IMR-90 (cell line): ENCODE measurements around the gene SF3B2. TPM values are rescaled to one million over a fixed set of nuclear protein-coding genes. Genes with fewer than 3 reads are reported as not detected.

Experiments
- ATAC-seq: fragments of 200-7000 bp; cut with Tn5 transposase; 2 replicates; pipeline ENCODE4 v1.9.1; 2020; ENCODE audit warnings: low read depth, mild to moderate bottlenecking, moderate library complexity
- BruUV-seq: library from RNA; stranded (reverse); fragments of 400-500 nt; replicated peaks from 2 replicates; lab custom pipeline; 2021; lab: Mats Ljungman, UMichigan
- CTCF ChIA-PET: fragments of 300-600 bp; formaldehyde crosslinking; extraction: SDS; loops from one replicate; lab custom pipeline; 2021; ENCODE audit warnings: antibody characterized with exemption; lab: Yijun Ruan, JAX
- POLR2A ChIA-PET: fragments of 300-600 bp; sonication (Branson Sonifier 250); formaldehyde crosslinking; loops from one replicate; lab custom pipeline; 2022; ENCODE audit warnings: antibody characterized with exemption; ENCODE audit not compliant: unreplicated experiment; lab: Charles Lee
- DNase-seq: peaks from one replicate; pipeline ENCODE4 v3.0.0; 2013
- H2AFZ ChIP-seq: replicated peaks from 2 replicates; pipeline ENCODE3; 2013; ENCODE audit warnings: low read length, mild to moderate bottlenecking; ENCODE audit not compliant: poor library complexity
- H2AK5ac ChIP-seq: 2 replicates; pipeline ENCODE4 v1.6.1; 2013; ENCODE audit warnings: low read depth, low read length, inconsistent platforms
- H2AK9ac ChIP-seq: replicated peaks from 2 replicates; pipeline ENCODE3; 2013; ENCODE audit warnings: mild to moderate bottlenecking, low read depth, low read length, moderate library complexity; ENCODE audit not compliant: poor library complexity
- H2BK120ac ChIP-seq: 2 replicates; pipeline ENCODE4 v1.6.1; 2013; ENCODE audit warnings: low read depth, low read length, inconsistent platforms
- H2BK15ac ChIP-seq: 3 replicates; pipeline ENCODE4 v1.6.1; 2013; ENCODE audit warnings: low read depth, low read length, inconsistent platforms
- H2BK20ac ChIP-seq: 2 replicates; pipeline ENCODE4 v1.6.1; 2013; ENCODE audit warnings: low read depth, mild to moderate bottlenecking, inconsistent platforms, low read length, moderate library complexity
- H2BK5ac ChIP-seq: 2 replicates; pipeline ENCODE4 v1.6.1; 2013; ENCODE audit warnings: mild to moderate bottlenecking, low read depth, low read length, inconsistent platforms; ENCODE audit not compliant: poor library complexity, severe bottlenecking
- H3K14ac ChIP-seq: replicated peaks from 2 replicates; pipeline ENCODE4 v1.6.1; 2013; ENCODE audit warnings: low read depth, low read length, inconsistent platforms
- H3K18ac ChIP-seq: 2 replicates; pipeline ENCODE4 v1.6.1; 2013; ENCODE audit warnings: low read depth, low read length, control low read depth
- H3K23ac ChIP-seq: 2 replicates; pipeline ENCODE4 v1.6.1; 2013; ENCODE audit warnings: low read depth, low read length, inconsistent platforms
- H3K27ac ChIP-seq: 2 replicates; pipeline ENCODE4 v1.5.1; 2013; ENCODE audit warnings: mild to moderate bottlenecking, control low read depth, low read length; ENCODE audit not compliant: insufficient read depth
- H3K27me3 ChIP-seq: 2 replicates; pipeline ENCODE4 v1.6.1; 2013; ENCODE audit warnings: low read length; ENCODE audit not compliant: control insufficient read depth, insufficient read depth
- H3K36me3 ChIP-seq: 2 replicates; pipeline ENCODE4 v1.6.1; 2013; ENCODE audit warnings: low read length, mixed read lengths; ENCODE audit not compliant: control insufficient read depth, insufficient read depth
- H3K4ac ChIP-seq: 2 replicates; pipeline ENCODE4 v1.6.1; 2013; ENCODE audit warnings: low read depth, low read length, inconsistent platforms
- H3K4me1 ChIP-seq: 2 replicates; pipeline ENCODE4 v1.6.1; 2013; ENCODE audit warnings: low read length, mixed read lengths; ENCODE audit not compliant: control insufficient read depth, insufficient read depth
- H3K4me2 ChIP-seq: 2 replicates; pipeline ENCODE4 v1.6.1; 2013; ENCODE audit warnings: low read depth, mild to moderate bottlenecking, control low read depth, low read length, moderate library complexity
- H3K4me3 ChIP-seq: 2 replicates; pipeline ENCODE4 v1.5.1; 2013; ENCODE audit warnings: low read depth, mild to moderate bottlenecking, control low read depth, low read length, moderate library complexity; ENCODE audit not compliant: insufficient read depth
- H3K56ac ChIP-seq: 2 replicates; pipeline ENCODE4 v1.6.1; 2013; ENCODE audit warnings: low read length, inconsistent platforms; ENCODE audit not compliant: insufficient read depth; ENCODE audit errors: extremely low read depth
- H3K79me1 ChIP-seq, 2 experiments: 2 replicates each; pipeline ENCODE4 v1.6.1; 2013; ENCODE audit warnings: low read length in 2 of 2, inconsistent platforms in 1 of 2, low read depth in 1 of 2
- H3K9ac ChIP-seq: 2 replicates; pipeline ENCODE4 v1.6.1; 2013; ENCODE audit warnings: low read depth, low read length, control low read depth
- H3K9me1 ChIP-seq: 2 replicates; pipeline ENCODE4 v1.6.1; 2013; ENCODE audit warnings: low read length, inconsistent platforms; ENCODE audit not compliant: insufficient read depth
- H3K9me3 ChIP-seq: 2 replicates; pipeline ENCODE4 v1.6.1; 2013; ENCODE audit warnings: low read length; ENCODE audit not compliant: control insufficient read depth, insufficient read depth
- H4K20me1 ChIP-seq: 2 replicates; pipeline ENCODE4 v1.6.1; 2013; ENCODE audit warnings: low read length, inconsistent platforms; ENCODE audit not compliant: insufficient read depth
- H4K5ac ChIP-seq: 2 replicates; pipeline ENCODE4 v1.6.1; 2013; ENCODE audit warnings: mild to moderate bottlenecking, low read depth, low read length, control low read depth
- H4K8ac ChIP-seq, 2 experiments: 2 replicates each; pipeline ENCODE4 v1.6.1; 2013; ENCODE audit warnings: low read depth in 2 of 2, low read length in 2 of 2, control low read depth in 1 of 2, inconsistent platforms in 1 of 2
- H4K91ac ChIP-seq: 2 replicates; pipeline ENCODE4 v1.6.1; 2013; ENCODE audit warnings: low read depth, low read length, inconsistent platforms; ENCODE audit not compliant: insufficient read depth
- BHLHE40 ChIP-seq: fragments of 150-350 bp; IDR thresholded peaks from 2 replicates; pipeline ENCODE4 v1.6.1; 2016; ENCODE audit warnings: mild to moderate bottlenecking, low read depth, low read length
- CEBPB ChIP-seq: IDR thresholded peaks from 2 replicates; pipeline ENCODE4 v1.6.1; 2012; ENCODE audit warnings: low read depth, low read length, improper control_type of control experiment
- CHD1 ChIP-seq: IDR thresholded peaks from 2 replicates; pipeline ENCODE4 v1.6.1; 2012; ENCODE audit warnings: low read depth, low read length, improper control_type of control experiment
- MAZ ChIP-seq: IDR thresholded peaks from 2 replicates; pipeline ENCODE4 v1.6.1; 2012; ENCODE audit warnings: low read depth, mild to moderate bottlenecking, low read length, improper control_type of control experiment, moderate library complexity, borderline replicate concordance
- MXI1 ChIP-seq: IDR thresholded peaks from 2 replicates; pipeline ENCODE4 v1.6.1; 2012; ENCODE audit warnings: low read depth, mild to moderate bottlenecking, low read length, moderate library complexity, borderline replicate concordance
- NFE2L2 ChIP-seq: fragments of 150-350 bp; IDR thresholded peaks from 2 replicates; pipeline ENCODE4 v1.6.1; 2016; ENCODE audit warnings: low read depth, mild to moderate bottlenecking, low read length
- POLR2A ChIP-seq: IDR thresholded peaks from 2 replicates; pipeline ENCODE4 v1.6.1; 2012; ENCODE audit warnings: mild to moderate bottlenecking, low read depth, low read length
- SMC3 ChIP-seq: fragments of 150-350 bp; IDR thresholded peaks from 2 replicates; pipeline ENCODE4 v1.6.1; 2016; ENCODE audit warnings: low read depth, mild to moderate bottlenecking, antibody characterized with exemption, low read length, moderate library complexity
- USF2 ChIP-seq: fragments of 150-350 bp; IDR thresholded peaks from 2 replicates; pipeline ENCODE4 v1.6.1; 2017; ENCODE audit warnings: mild to moderate bottlenecking, antibody characterized with exemption, low read length, low read depth
- WGBS, 2 experiments: methylation state at CpG; one replicate each; pipeline versions ENCODE4 v1.1.5 to v1.1.7; 2013; ENCODE audit warnings: missing lambda C conversion rate in 2 of 2; ENCODE audit not compliant: insufficient read length in 1 of 2; ENCODE audit errors: extremely low coverage in 2 of 2; 5-methylcytosine and 5-hydroxymethylcytosine counted together
- dilution Hi-C: fragments of 300-500 bp; cut with HindIII; formaldehyde crosslinking; loops from one replicate; pipeline ENCODE4 v1.14.3; 2018; ENCODE audit warnings: low sequenced_read_pairs; ENCODE audit not compliant: unreplicated experiment
- in situ Hi-C: fragments of 300-500 bp; cut with MboI; formaldehyde crosslinking; loops from 3 replicates; pipeline ENCODE4 v1.14.3; 2019; ENCODE audit warnings: low sequenced_read_pairs, inconsistent platforms, mixed read lengths
- intact Hi-C: fragments of 100-400 bp; cut with micrococcal nuclease; formaldehyde crosslinking; loops from 2 replicates; pipeline ENCODE4 v1.10.0; 2022
- polyA plus RNA-seq, 3 experiments: library from polyadenylated mRNA; depleted of rRNA; stranded (reverse); fragments of >200 nt; gene quantifications; 2 replicates each; pipeline ENCODE4 v1.2.3, GENCODE V29; 2012; ENCODE audit warnings: low replicate concordance in 1 of 3
- total RNA-seq: library from RNA; depleted of rRNA; stranded (reverse); fragments of >200 nt; gene quantifications from 2 replicates; pipeline ENCODE4 v1.2.3, GENCODE V29; 2012

SF3B2 gene
- total and polyA plus RNA-seq, 2 of the 4 experiments (the other 2 are of a cell fraction): 120 to 122 TPM

- peak overlapping the region; percentile 86 for H4K91ac ChIP-seq
- no peak overlapping the region for H3K18ac ChIP-seq
- DNase-seq (no peak), ATAC-seq (no peak)
- H3K9ac ChIP-seq: peak overlapping the region; percentile 90
- H2BK120ac ChIP-seq: no peak overlapping the region
- H3K23ac ChIP-seq: peak overlapping the region; percentile 99
- no peak overlapping the region for H2BK20ac ChIP-seq
- H4K8ac ChIP-seq: peak overlapping the region; percentile 79 to 96
- ChIA-PET CTCF (interaction anchor here (1.1 to 2.1 kb wide), 2 partner anchors 16 to 30 kb away, joined by 4 to 11 read pairs; no protein-coding TSS in a partner anchor), POLR2A (interaction anchor here (0.9 kb wide), 1 partner anchor 236 kb away, joined by 3 read pairs; the partner anchor contains the start of gene YIF1A)
- peak overlapping the region; percentile 82 for H4K5ac ChIP-seq
- peak overlapping the region; percentile 87 for H3K27ac ChIP-seq
- in situ Hi-C loops: no loop called here
- peaks cover 9% of the 10 kb centered on the region; the same call in 1 of the 2 replicates for H3K27me3 ChIP-seq
- H2BK5ac ChIP-seq: peak overlapping the region; percentile 76
- no TSS peak for BruUV-seq
- H2AFZ ChIP-seq: peak overlapping the region; percentile 95
- intact Hi-C loops: no loop called here
- dilution Hi-C loops: no loop called here
- H3K4me3 ChIP-seq: peak overlapping the region; percentile 86
- peak overlapping the region; percentile 94 for H3K4ac ChIP-seq
- H2BK15ac ChIP-seq: no peak overlapping the region
- peaks cover 21% of the 10 kb centered on the region for H3K36me3 ChIP-seq
- peaks cover 13 to 47% of the 10 kb centered on the region in 2 experiments for H3K79me1 ChIP-seq
- peak overlapping the region; percentile 92 for H3K4me2 ChIP-seq
- no peak for TF ChIP-seq MXI1
- no peak for TF ChIP-seq MAZ
- no peak for TF ChIP-seq USF2
- TF ChIP-seq CHD1: no peak
- no peak for TF ChIP-seq BHLHE40
- no peak for TF ChIP-seq CEBPB
- no peak for TF ChIP-seq SMC3
- no peak for TF ChIP-seq NFE2L2
- TF ChIP-seq POLR2A: no peak
- H3K14ac ChIP-seq: peak overlapping the region; percentile 98
- 0% methylated on average over 2 of the region's 17 CpGs; no CpG with 5 or more reads in 1 of the 2 experiments for WGBS, 2 experiments
- peaks cover 8% of the 10 kb centered on the region for H3K4me1 ChIP-seq
- H3K9me1 ChIP-seq: 0 out of 2 replicates have a peak, but pooled peaks cover 7% of the 10 kb centered on the region
- peak overlapping the region; percentile 95 for H2AK5ac ChIP-seq
- H3K9me3 ChIP-seq: no peaks in the 10 kb centered on the region
- H3K56ac ChIP-seq: peak overlapping the region; percentile 85
- H2AK9ac ChIP-seq: peak overlapping the region; percentile 99
- peaks cover 14% of the 10 kb centered on the region; the same call in 1 of the 2 replicates for H4K20me1 ChIP-seq
These were observed 459 bp downstream of the SF3B2 start for GRCh38 chr11:66052664-66052982.
